Peyer's patch (tissue), 4 donors: ENCODE measurements around the gene BASP1.

Experiments used
- POLR2A ChIP-seq, 2 donors: fragments of 450-650 bp; IDR thresholded peaks; one replicate each; pipeline ENCODE4 v1.5.1; 2017; ENCODE audit warnings: antibody characterized with exemption in 2 of 2, mild to moderate bottlenecking in 2 of 2, moderate library complexity in 2 of 2
- TF ChIP-seq, protein P1 (sequence below), 6 experiments: fragments of 450-650 bp in 4 of 6; fragments of 200-600 bp in 2 of 6; sonication (generic) in 1 of 6; IDR thresholded peaks; one replicate each; pipeline ENCODE4 v1.5.1; 2017 to 2019; ENCODE audit warnings: antibody characterized with exemption in 6 of 6, mild to moderate bottlenecking in 3 of 6, moderate library complexity in 1 of 6

DNA sequence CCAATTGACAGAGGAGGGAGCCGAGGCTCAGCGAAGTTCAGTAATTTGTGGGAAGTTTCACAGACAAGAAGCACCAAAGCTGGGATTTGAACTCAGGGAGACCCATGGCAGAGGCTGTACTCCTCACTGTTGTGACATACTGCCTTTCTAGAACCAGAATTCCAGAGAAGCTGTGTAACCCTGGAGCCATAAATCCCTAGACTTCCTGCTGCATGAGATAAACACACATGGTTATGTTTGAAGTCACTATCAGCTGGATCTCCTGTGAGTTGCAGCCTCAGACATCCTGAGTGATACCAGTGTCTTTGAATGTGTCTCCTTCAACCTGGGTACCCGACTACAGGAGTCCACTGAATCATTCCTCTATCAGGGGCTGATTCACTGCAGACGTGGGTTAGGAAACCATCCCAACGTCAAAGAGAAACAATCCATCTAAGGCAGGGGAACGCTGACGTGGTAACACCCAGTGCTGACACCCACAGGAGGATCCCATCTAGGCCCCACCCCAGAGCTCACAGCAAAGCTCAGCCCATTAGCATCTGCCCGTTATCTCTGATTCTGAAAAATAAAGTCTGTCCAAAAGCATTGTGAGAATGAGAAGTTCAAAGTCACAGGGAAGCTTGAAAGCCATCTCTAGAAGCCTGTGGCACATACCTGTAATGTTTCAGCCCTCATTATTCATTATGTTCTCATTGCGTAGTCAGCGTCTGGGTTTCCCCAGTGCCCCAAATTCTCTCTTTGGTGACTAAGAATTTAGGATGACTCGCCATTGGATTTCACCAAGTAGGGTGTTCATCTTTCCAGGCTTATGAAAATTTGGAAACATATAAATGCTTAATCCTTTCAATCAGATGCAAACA lies 36.3 kb upstream of the BASP1 start:
- no peak for TF ChIP-seq POLR2A (IDR thresholded peaks at IDR 0.05)
- TF ChIP-seq, protein P1, sequence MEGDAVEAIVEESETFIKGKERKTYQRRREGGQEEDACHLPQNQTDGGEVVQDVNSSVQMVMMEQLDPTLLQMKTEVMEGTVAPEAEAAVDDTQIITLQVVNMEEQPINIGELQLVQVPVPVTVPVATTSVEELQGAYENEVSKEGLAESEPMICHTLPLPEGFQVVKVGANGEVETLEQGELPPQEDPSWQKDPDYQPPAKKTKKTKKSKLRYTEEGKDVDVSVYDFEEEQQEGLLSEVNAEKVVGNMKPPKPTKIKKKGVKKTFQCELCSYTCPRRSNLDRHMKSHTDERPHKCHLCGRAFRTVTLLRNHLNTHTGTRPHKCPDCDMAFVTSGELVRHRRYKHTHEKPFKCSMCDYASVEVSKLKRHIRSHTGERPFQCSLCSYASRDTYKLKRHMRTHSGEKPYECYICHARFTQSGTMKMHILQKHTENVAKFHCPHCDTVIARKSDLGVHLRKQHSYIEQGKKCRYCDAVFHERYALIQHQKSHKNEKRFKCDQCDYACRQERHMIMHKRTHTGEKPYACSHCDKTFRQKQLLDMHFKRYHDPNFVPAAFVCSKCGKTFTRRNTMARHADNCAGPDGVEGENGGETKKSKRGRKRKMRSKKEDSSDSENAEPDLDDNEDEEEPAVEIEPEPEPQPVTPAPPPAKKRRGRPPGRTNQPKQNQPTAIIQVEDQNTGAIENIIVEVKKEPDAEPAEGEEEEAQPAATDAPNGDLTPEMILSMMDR (IDR thresholded peaks at IDR 0.05), result no peak
